Neuron (in vitro differentiated cells): ENCODE data around the gene ZNFX1.

Experiments used
- H2AFZ ChIP-seq: one replicate; pipeline ENCODE4 v1.6.1; 2013; ENCODE audit warnings: low read depth, mild to moderate bottlenecking, inconsistent platforms, low read length, moderate library complexity
- H3K27me3 ChIP-seq: one replicate; pipeline ENCODE4 v1.6.1; 2013; ENCODE audit warnings: low read length; ENCODE audit not compliant: insufficient read depth
- H3K36me3 ChIP-seq: one replicate; pipeline ENCODE4 v1.6.1; 2013; ENCODE audit warnings: low read length; ENCODE audit not compliant: insufficient read depth
- H3K4me1 ChIP-seq: one replicate; pipeline ENCODE4 v1.6.1; 2013; ENCODE audit warnings: low read length; ENCODE audit not compliant: insufficient read depth
- H3K4me3 ChIP-seq: 2 replicates; pipeline ENCODE4 v1.5.1; 2013; ENCODE audit warnings: mild to moderate bottlenecking, low read length, moderate library complexity
- H3K9me3 ChIP-seq: one replicate; pipeline ENCODE4 v1.6.1; 2013; ENCODE audit warnings: low read length

The ZNFX1 gene

GRCh38 chr20:49245921-49246740 is 31.7 kb downstream of the ZNFX1 start:
- H2AFZ ChIP-seq: no peak overlapping the region
- H3K9me3 ChIP-seq: no peaks in the 10 kb centered on the region
- H3K4me3 ChIP-seq: no peak overlapping the region
- H3K27me3 ChIP-seq: no peaks in the 10 kb centered on the region
- H3K36me3 ChIP-seq: peaks cover 80% of the 10 kb centered on the region
- no peaks in the 10 kb centered on the region for H3K4me1 ChIP-seq

GRCh38 chr20:49237531-49237930 is 40.3 kb downstream of the ZNFX1 start:
- Histone ChIP-seq H3K9me3 (no peaks in the 10 kb centered on the region), H3K27me3 (no peaks in the 10 kb centered on the region), H2AFZ (no peak overlapping the region), H3K36me3 (peaks cover 66% of the 10 kb centered on the region), H3K4me1 (peaks cover 4% of the 10 kb centered on the region), H3K4me3 (no peak overlapping the region)

GRCh38 chr20:49236301-49236700 is 41.6 kb downstream of the ZNFX1 start:
- no peak overlapping the region for H2AFZ ChIP-seq
- H3K27me3 ChIP-seq: no peaks in the 10 kb centered on the region
- peaks cover 64% of the 10 kb centered on the region for H3K36me3 ChIP-seq
- no peak overlapping the region for H3K4me3 ChIP-seq
- no peaks in the 10 kb centered on the region for H3K9me3 ChIP-seq
- peaks cover 4% of the 10 kb centered on the region for H3K4me1 ChIP-seq

- Histone ChIP-seq H3K4me3 (no peak overlapping the region), H2AFZ (no peak overlapping the region), H3K9me3 (no peaks in the 10 kb centered on the region), H3K4me1 (peaks cover 4% of the 10 kb centered on the region), H3K27me3 (no peaks in the 10 kb centered on the region), H3K36me3 (peaks cover 71% of the 10 kb centered on the region)
These were observed 43.0 kb downstream of the ZNFX1 start for GRCh38 chr20:49234831-49235230.

GRCh38 chr20:49233226-49233625 is 44.6 kb downstream of the ZNFX1 start:
- no peaks in the 10 kb centered on the region for H3K27me3 ChIP-seq
- no peak overlapping the region for H2AFZ ChIP-seq
- no peak overlapping the region for H3K4me3 ChIP-seq
- peaks cover 4% of the 10 kb centered on the region for H3K4me1 ChIP-seq
- H3K36me3 ChIP-seq: peaks cover 73% of the 10 kb centered on the region
- H3K9me3 ChIP-seq: no peaks in the 10 kb centered on the region

- no peaks in the 10 kb centered on the region for H3K9me3 ChIP-seq
- no peaks in the 10 kb centered on the region for H3K27me3 ChIP-seq
- no peak overlapping the region for H3K4me3 ChIP-seq
- H3K36me3 ChIP-seq: peaks cover 72% of the 10 kb centered on the region
- H2AFZ ChIP-seq: no peak overlapping the region
- H3K4me1 ChIP-seq: no peaks in the 10 kb centered on the region
These were observed 46.4 kb downstream of the ZNFX1 start for GRCh38 chr20:49231471-49231870.

GRCh38 chr20:49230561-49231133 is 47.2 kb downstream of the ZNFX1 start:
- H3K36me3 ChIP-seq: peaks cover 75% of the 10 kb centered on the region
- H3K9me3 ChIP-seq: no peaks in the 10 kb centered on the region
- H3K27me3 ChIP-seq: no peaks in the 10 kb centered on the region
- H3K4me1 ChIP-seq: no peaks in the 10 kb centered on the region
- no peak overlapping the region for H3K4me3 ChIP-seq
- no peak overlapping the region for H2AFZ ChIP-seq

GRCh38 chr20:49230021-49230420 is 47.8 kb downstream of the ZNFX1 start:
- Histone ChIP-seq H3K4me3 (no peak overlapping the region), H3K36me3 (peaks cover 76% of the 10 kb centered on the region), H3K9me3 (no peaks in the 10 kb centered on the region), H2AFZ (no peak overlapping the region), H3K27me3 (no peaks in the 10 kb centered on the region), H3K4me1 (no peaks in the 10 kb centered on the region)

GRCh38 chr20:49229381-49229780 is 48.5 kb downstream of the ZNFX1 start:
- Histone ChIP-seq H3K9me3 (no peaks in the 10 kb centered on the region), H3K27me3 (no peaks in the 10 kb centered on the region), H3K4me1 (no peaks in the 10 kb centered on the region), H3K4me3 (no peak overlapping the region), H2AFZ (no peak overlapping the region), H3K36me3 (peaks cover 76% of the 10 kb centered on the region)

GRCh38 chr20:49228676-49229075 is 49.2 kb downstream of the ZNFX1 start:
- Histone ChIP-seq H3K27me3 (no peaks in the 10 kb centered on the region), H3K4me3 (no peak overlapping the region), H3K36me3 (peaks cover 78% of the 10 kb centered on the region), H3K9me3 (no peaks in the 10 kb centered on the region), H2AFZ (no peak overlapping the region), H3K4me1 (no peaks in the 10 kb centered on the region)

- Histone ChIP-seq H3K4me3 (no peak overlapping the region), H3K36me3 (peaks cover 76% of the 10 kb centered on the region), H3K27me3 (no peaks in the 10 kb centered on the region), H2AFZ (no peak overlapping the region), H3K4me1 (no peaks in the 10 kb centered on the region), H3K9me3 (no peaks in the 10 kb centered on the region)
These were observed 52.0 kb downstream of the ZNFX1 start for GRCh38 chr20:49225896-49226295.

- Histone ChIP-seq H3K9me3 (no peaks in the 10 kb centered on the region), H3K27me3 (no peaks in the 10 kb centered on the region), H3K4me1 (peaks cover 8% of the 10 kb centered on the region), H3K4me3 (peak overlapping the region; percentile 78), H2AFZ (peak overlapping the region; percentile 58), H3K36me3 (peaks cover 35% of the 10 kb centered on the region)
These were observed 57.7 kb downstream of the ZNFX1 start for GRCh38 chr20:49219924-49220831.
